ENCODE results near the gene SH3PXD2B.

The SH3PXD2B gene

GRCh38 chr5:172348084-172348483 lies 106.2 kb downstream of the SH3PXD2B start:
- Histone ChIP-seq H3K27ac (replicated peaks) (no peak overlapping the region), H3K27me3 (ENCODE audit: insufficient read depth, poor library complexity, severe bottlenecking) (peaks cover 2% of the 10 kb centered on the region), H3K4me3 (replicated peaks; ENCODE audit: insufficient read depth, low read length) (no peak overlapping the region)
- DNase-seq (ENCODE audit: low read depth in 1 of 2, low spot score in 1 of 2), result no peak
- TF ChIP-seq, protein P1, sequence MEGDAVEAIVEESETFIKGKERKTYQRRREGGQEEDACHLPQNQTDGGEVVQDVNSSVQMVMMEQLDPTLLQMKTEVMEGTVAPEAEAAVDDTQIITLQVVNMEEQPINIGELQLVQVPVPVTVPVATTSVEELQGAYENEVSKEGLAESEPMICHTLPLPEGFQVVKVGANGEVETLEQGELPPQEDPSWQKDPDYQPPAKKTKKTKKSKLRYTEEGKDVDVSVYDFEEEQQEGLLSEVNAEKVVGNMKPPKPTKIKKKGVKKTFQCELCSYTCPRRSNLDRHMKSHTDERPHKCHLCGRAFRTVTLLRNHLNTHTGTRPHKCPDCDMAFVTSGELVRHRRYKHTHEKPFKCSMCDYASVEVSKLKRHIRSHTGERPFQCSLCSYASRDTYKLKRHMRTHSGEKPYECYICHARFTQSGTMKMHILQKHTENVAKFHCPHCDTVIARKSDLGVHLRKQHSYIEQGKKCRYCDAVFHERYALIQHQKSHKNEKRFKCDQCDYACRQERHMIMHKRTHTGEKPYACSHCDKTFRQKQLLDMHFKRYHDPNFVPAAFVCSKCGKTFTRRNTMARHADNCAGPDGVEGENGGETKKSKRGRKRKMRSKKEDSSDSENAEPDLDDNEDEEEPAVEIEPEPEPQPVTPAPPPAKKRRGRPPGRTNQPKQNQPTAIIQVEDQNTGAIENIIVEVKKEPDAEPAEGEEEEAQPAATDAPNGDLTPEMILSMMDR (IDR thresholded peaks at IDR 0.05; ENCODE audit: insufficient read depth, low read length), result no peak
- TF ChIP-seq GABPA (IDR thresholded peaks at IDR 0.05; ENCODE audit: low read depth) (no peak), POLR2AphosphoS5 (IDR thresholded peaks at IDR 0.05; ENCODE audit: low read depth) (no peak), SPI1 (IDR thresholded peaks at IDR 0.05; ENCODE audit: borderline replicate concordance, low read depth) (no peak)
- TF ChIP-seq, protein P2, sequence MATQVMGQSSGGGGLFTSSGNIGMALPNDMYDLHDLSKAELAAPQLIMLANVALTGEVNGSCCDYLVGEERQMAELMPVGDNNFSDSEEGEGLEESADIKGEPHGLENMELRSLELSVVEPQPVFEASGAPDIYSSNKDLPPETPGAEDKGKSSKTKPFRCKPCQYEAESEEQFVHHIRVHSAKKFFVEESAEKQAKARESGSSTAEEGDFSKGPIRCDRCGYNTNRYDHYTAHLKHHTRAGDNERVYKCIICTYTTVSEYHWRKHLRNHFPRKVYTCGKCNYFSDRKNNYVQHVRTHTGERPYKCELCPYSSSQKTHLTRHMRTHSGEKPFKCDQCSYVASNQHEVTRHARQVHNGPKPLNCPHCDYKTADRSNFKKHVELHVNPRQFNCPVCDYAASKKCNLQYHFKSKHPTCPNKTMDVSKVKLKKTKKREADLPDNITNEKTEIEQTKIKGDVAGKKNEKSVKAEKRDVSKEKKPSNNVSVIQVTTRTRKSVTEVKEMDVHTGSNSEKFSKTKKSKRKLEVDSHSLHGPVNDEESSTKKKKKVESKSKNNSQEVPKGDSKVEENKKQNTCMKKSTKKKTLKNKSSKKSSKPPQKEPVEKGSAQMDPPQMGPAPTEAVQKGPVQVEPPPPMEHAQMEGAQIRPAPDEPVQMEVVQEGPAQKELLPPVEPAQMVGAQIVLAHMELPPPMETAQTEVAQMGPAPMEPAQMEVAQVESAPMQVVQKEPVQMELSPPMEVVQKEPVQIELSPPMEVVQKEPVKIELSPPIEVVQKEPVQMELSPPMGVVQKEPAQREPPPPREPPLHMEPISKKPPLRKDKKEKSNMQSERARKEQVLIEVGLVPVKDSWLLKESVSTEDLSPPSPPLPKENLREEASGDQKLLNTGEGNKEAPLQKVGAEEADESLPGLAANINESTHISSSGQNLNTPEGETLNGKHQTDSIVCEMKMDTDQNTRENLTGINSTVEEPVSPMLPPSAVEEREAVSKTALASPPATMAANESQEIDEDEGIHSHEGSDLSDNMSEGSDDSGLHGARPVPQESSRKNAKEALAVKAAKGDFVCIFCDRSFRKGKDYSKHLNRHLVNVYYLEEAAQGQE (IDR thresholded peaks at IDR 0.05; ENCODE audit: insufficient replicate concordance, low read depth), result no peak

DNA sequence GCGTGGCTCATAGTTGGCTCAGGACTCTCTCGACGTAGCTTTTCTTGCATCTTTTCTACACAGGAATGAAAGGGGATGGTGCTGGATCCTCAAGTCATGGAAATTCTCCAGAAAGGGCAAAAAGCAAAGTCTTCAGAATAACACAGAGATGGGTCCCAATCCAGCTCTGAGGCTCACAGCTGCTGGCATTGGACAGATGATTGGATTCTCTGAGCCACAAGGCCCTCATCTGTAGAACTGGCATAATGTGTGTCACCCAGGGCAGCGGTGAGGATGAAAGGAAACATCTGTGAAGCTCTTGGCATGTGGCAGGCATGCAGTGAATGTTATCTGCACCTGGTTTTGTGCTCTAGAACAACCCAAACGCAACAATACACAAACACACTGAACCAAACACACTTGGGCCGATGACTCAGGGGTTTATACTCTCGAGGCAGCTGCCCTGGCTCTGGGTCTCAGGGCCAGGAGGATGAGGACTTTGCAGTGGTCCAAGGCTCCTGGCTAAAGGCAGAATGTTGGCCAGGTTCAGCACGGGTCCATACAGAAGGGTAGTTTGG lies 106.8 kb downstream of the SH3PXD2B start:
- no peak for DNase-seq (ENCODE audit: low read depth in 1 of 2, low spot score in 1 of 2)
- H3K4me3 ChIP-seq (replicated peaks; ENCODE audit: insufficient read depth, low read length), result no peak overlapping the region
- H3K27ac ChIP-seq (replicated peaks), result no peak overlapping the region
- TF ChIP-seq, protein P1 (IDR thresholded peaks at IDR 0.05; ENCODE audit: insufficient read depth, low read length), result no peak
- peaks cover 2% of the 10 kb centered on the region for H3K27me3 ChIP-seq (ENCODE audit: insufficient read depth, poor library complexity, severe bottlenecking)

GRCh38 chr5:172345881-172346280 lies 108.4 kb downstream of the SH3PXD2B start:
- H3K27ac ChIP-seq (replicated peaks), result no peak overlapping the region
- no peak for DNase-seq (ENCODE audit: low read depth in 1 of 2, low spot score in 1 of 2)
- H3K4me3 ChIP-seq (replicated peaks; ENCODE audit: insufficient read depth, low read length), result no peak overlapping the region
- H3K27me3 ChIP-seq (ENCODE audit: insufficient read depth, poor library complexity, severe bottlenecking), result peaks cover 2% of the 10 kb centered on the region
- TF ChIP-seq, protein P1 (IDR thresholded peaks at IDR 0.05; ENCODE audit: insufficient read depth, low read length), result no peak
- no peak for TF ChIP-seq POLR2AphosphoS5 (IDR thresholded peaks at IDR 0.05; ENCODE audit: low read depth)
- no peak for TF ChIP-seq GABPA (IDR thresholded peaks at IDR 0.05; ENCODE audit: low read depth)

DNA sequence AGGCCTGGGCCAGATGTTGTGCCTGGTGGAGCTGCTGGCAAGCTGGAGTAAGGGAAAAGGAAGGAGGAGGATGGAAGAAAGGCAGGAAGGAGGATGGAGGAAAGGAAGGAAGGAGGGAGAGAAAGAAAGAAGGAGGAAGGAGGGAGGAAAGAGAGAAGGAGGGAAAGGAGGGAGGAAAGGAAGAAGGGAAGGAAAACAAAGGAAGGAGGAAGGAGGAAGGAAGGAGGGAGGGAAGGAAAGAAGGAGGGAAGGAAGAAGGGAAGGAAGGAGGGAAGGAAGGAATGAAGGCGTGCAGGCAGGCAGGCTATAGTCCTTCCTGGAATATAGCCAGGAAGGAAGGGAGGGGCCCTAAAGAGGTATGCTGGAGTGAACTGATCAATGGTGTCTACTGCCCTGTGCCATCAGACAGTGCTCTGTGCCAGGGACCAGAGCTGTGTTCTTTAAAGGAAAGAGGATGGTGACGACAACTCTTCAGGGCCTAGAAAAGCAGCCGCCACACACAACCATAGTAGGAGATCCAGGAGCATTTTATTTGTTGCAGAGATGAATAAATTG lies 109.4 kb downstream of the SH3PXD2B start:
- TF ChIP-seq SPI1 (IDR thresholded peaks at IDR 0.05; ENCODE audit: borderline replicate concordance, low read depth), result no peak
- TF ChIP-seq GABPA (IDR thresholded peaks at IDR 0.05; ENCODE audit: low read depth), result no peak
- TF ChIP-seq, protein P2 (IDR thresholded peaks at IDR 0.05; ENCODE audit: insufficient replicate concordance, low read depth), result no peak
- TF ChIP-seq, protein P1 (IDR thresholded peaks at IDR 0.05; ENCODE audit: insufficient read depth, low read length), result no peak
- no peak for TF ChIP-seq POLR2AphosphoS5 (IDR thresholded peaks at IDR 0.05; ENCODE audit: low read depth)
- no peak overlapping the region for H3K27ac ChIP-seq (replicated peaks)
- peaks cover 2% of the 10 kb centered on the region for H3K27me3 ChIP-seq (ENCODE audit: insufficient read depth, poor library complexity, severe bottlenecking)
- no peak overlapping the region for H3K4me3 ChIP-seq (replicated peaks; ENCODE audit: insufficient read depth, low read length)
- DNase-seq (ENCODE audit: low read depth in 1 of 2, low spot score in 1 of 2), result no peak
